Stomach smooth muscle (tissue), 2 donors: ENCODE measurements around the gene TSKU.

ENCODE experiments used
- H3K27ac ChIP-seq: one replicate; pipeline ENCODE4 v1.7.0; 2013; ENCODE audit warnings: mild to moderate bottlenecking, low read length, inconsistent platforms
- H3K27me3 ChIP-seq, 2 donors: one replicate each; pipeline ENCODE4 v1.7.0; 2013; ENCODE audit warnings: low read length in 2 of 2; ENCODE audit not compliant: insufficient read depth in 2 of 2, control insufficient read depth in 1 of 2
- H3K36me3 ChIP-seq, 2 donors: one replicate each; pipeline ENCODE4 v1.7.0; 2013; ENCODE audit warnings: low read length in 2 of 2; ENCODE audit not compliant: control insufficient read depth in 2 of 2, insufficient read depth in 2 of 2
- H3K4me1 ChIP-seq: one replicate; pipeline ENCODE4 v1.7.0; 2013; ENCODE audit warnings: low read length; ENCODE audit not compliant: control insufficient read depth, insufficient read depth
- H3K4me3 ChIP-seq, 2 donors: one replicate each; pipeline ENCODE4 v1.7.0; 2013; ENCODE audit warnings: low read length in 2 of 2
- H3K9ac ChIP-seq, 2 donors: one replicate each; pipeline ENCODE4 v1.7.0; 2013; ENCODE audit warnings: low read length in 2 of 2, mild to moderate bottlenecking in 1 of 2
- H3K9me3 ChIP-seq, 2 donors: one replicate each; pipeline ENCODE4 v1.7.0; 2013; ENCODE audit warnings: low read length in 2 of 2; ENCODE audit not compliant: control insufficient read depth in 2 of 2
- donor health status: healthy.
- donor health status: Pancreatic carcinoma.

TSKU gene

DNA sequence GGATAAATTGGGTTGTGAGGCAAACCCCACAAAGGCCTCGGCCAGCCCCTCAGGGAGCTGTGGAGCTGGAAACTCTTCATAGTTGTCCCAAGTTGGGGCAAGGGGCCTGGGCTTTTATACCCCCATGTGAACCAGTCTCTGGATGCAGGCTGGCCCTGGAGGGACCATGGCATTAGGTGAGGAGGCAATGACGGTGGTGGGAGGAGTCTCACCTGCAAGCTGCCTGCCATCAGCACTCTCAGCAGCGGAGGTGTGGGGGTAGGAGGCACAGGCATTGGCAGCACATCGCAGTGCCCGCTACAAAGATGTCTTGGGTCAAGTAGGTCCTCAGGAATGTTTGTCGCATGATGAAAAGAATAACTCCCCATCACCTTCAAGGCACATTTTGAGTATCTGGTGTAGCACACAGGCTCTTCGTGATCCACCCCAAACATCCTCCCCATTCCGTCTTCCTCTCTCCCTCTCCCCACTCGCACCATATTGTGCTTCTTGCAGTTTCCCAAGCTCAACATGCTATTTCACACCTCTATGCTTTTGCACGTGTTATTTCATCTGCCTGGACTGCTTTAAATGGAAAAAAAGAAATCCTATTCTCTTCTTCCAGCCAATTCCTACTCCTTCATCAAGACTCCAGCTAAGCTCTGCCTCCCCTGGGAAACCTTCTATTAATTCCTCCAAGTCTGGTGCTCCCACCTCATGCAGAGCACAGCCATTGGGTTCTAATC lies 18.1 kb upstream of the TSKU start:
- Histone ChIP-seq H3K4me1 (peaks cover 26% of the 10 kb centered on the region), H3K27ac (no peak overlapping the region), H3K9me3 (no peaks in the 10 kb centered on the region), H3K36me3 (no peaks in the 10 kb centered on the region), H3K27me3 (no peaks in the 10 kb centered on the region), H3K9ac (no peak overlapping the region), H3K4me3 (no peak overlapping the region)

DNA sequence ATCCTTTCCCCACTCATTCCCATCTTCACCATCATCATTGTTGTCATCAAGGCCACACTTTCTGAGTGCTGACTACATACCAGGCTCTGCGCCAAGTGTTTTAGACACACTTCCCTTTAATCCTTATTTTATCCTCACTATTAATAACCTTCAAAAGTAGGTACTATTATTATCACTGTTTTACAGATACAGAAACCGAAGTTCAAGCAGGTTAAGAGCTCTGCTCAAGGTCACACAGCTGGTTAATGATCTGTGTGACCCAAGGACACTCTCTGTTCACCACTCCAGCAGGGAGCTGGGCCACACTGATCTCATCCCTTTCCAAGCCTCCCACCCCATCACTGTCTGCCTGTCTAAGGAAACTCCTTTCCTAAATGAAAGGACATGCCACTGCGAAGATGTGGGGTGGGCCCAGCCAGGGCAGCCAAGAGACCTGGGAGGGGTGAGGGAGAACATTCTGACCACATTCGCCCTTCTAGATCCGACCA lies 17.2 kb upstream of the TSKU start:
- H3K27ac ChIP-seq = no peak overlapping the region
- peaks cover 31% of the 10 kb centered on the region for H3K4me1 ChIP-seq
- H3K9ac ChIP-seq = no peak overlapping the region
- H3K4me3 ChIP-seq = no peak overlapping the region
- H3K9me3 ChIP-seq = no peaks in the 10 kb centered on the region
- no peaks in the 10 kb centered on the region for H3K36me3 ChIP-seq
- H3K27me3 ChIP-seq = no peaks in the 10 kb centered on the region

DNA sequence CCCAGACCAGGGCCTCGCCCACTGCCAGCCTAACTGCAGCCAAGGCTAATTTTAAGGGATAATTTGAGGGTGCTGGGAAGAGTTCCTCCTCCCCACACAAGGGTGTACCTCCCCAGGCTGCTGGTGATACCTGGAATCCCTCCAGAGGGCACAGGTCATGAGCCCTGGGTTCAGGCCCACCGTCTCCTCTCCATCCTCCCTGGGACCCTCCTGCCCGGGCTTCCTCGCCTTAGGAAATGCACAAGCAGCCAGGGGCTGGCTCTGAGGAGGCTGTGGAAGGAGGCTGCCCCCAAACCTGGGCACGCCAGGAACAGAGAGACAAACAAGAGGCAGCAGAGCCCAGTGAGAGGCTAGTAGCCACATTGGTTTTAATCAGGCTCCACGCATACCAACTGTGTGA lies 16.6 kb upstream of the TSKU start:
- no peaks in the 10 kb centered on the region for H3K36me3 ChIP-seq
- no peak overlapping the region for H3K4me3 ChIP-seq
- H3K4me1 ChIP-seq = peaks cover 38% of the 10 kb centered on the region
- no peak overlapping the region for H3K27ac ChIP-seq
- H3K9me3 ChIP-seq = no peaks in the 10 kb centered on the region
- no peak overlapping the region for H3K9ac ChIP-seq
- H3K27me3 ChIP-seq = no peaks in the 10 kb centered on the region

DNA sequence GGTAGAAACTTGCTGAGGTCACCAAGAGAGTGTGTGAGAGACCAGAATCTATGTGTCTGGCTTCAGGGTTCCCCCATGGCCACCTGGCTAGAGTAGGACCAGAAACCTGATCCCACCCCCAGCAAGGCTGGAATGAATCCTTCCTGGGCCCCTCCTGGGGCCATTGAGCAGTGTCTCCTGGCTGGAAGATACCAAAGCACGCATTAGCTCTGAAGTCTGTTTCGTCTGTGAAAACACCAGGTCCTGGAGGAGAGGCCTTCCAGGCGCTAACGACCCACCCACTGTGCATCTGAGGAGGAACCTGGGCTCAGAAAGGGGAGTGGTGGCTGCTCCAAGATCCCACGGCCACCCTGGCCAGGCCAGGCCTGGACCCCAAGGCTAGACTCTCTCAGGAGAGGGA lies 15.5 kb upstream of the TSKU start:
- peaks cover 38% of the 10 kb centered on the region for H3K4me1 ChIP-seq
- H3K4me3 ChIP-seq = no peak overlapping the region
- H3K9me3 ChIP-seq = no peaks in the 10 kb centered on the region
- H3K27ac ChIP-seq = no peak overlapping the region
- no peak overlapping the region for H3K9ac ChIP-seq
- H3K36me3 ChIP-seq = no peaks in the 10 kb centered on the region
- no peaks in the 10 kb centered on the region for H3K27me3 ChIP-seq

DNA sequence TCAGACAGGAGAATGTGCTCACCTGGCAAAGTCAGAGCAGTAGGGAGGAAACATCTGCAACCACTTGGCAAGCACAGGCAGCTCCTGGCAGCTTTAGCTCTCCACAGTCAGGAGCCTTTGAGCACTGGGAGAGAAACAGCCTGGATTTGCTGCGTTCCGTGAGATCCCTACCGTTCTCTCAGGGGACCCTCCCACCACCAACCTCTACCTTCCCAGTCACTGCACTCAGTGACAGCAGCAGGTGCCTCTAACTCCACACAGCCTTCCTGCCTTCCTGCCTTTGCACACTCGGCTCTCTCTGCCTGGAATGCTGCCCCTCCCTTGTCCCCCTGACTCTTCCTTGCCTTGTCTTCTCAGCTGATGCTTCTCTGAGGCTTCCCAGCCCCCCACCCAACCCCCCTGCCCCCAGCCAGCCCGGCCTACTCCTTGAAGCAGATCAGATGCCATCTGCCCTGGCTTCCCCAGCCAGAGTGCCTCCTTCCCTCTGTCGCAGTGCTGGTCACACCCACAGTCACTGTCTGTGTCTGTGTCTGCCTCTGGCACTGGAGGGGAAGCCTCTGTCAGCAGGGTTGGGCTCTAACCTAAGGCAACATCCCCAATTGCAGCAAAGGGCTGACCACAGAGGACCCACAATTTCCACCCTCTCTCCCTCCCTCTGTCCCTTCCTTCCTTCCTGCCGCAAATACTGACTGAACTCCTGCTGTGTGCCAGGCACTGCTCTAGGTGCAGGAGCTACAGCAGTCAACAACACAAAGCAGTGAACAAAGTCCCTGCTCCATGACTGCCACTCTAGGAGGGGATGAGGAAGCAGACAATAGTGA lies 14.9 kb upstream of the TSKU start:
- no peaks in the 10 kb centered on the region for H3K9me3 ChIP-seq
- H3K27me3 ChIP-seq = no peaks in the 10 kb centered on the region
- H3K4me1 ChIP-seq = peaks cover 39% of the 10 kb centered on the region
- H3K9ac ChIP-seq = no peak overlapping the region
- no peaks in the 10 kb centered on the region for H3K36me3 ChIP-seq
- no peak overlapping the region for H3K27ac ChIP-seq
- peak overlapping the region in 1 of 2 donors; percentile 44 for H3K4me3 ChIP-seq

DNA sequence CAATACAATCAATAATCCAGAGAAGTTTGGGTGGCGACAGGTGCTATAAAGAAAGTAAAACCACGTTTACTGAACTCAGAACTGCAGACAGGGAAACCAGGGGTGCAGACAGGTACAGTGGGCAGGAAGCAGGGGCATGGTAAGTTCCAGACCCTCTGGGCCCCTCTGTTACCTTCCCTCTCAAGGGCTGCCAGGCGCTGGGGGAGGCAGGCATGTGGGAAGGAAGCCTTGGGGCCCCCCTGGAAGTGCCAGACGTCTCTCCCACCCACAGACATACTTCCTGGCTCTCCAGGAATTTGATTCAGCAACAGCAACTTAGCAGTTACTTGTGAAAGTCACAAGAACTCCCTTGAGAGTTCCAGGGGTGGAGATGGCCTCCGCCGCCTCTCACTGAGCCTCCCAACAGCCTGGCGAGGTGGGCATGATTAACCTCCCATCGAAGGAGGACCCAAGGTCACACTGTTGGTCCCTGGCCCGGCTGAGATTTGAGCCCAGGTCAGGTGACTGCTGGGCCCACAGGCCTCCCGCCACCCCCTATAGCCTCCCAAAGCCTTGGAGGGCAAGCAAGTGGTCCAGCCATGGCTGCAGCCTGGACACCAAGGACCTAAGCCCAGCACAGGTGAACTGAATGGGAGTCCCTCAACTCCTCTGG lies 14.1 kb upstream of the TSKU start:
- no peaks in the 10 kb centered on the region for H3K9me3 ChIP-seq
- H3K27ac ChIP-seq = no peak overlapping the region
- H3K27me3 ChIP-seq = no peaks in the 10 kb centered on the region
- H3K36me3 ChIP-seq = no peaks in the 10 kb centered on the region
- no peak overlapping the region for H3K4me3 ChIP-seq
- H3K9ac ChIP-seq = no peak overlapping the region
- H3K4me1 ChIP-seq = peaks cover 32% of the 10 kb centered on the region

DNA sequence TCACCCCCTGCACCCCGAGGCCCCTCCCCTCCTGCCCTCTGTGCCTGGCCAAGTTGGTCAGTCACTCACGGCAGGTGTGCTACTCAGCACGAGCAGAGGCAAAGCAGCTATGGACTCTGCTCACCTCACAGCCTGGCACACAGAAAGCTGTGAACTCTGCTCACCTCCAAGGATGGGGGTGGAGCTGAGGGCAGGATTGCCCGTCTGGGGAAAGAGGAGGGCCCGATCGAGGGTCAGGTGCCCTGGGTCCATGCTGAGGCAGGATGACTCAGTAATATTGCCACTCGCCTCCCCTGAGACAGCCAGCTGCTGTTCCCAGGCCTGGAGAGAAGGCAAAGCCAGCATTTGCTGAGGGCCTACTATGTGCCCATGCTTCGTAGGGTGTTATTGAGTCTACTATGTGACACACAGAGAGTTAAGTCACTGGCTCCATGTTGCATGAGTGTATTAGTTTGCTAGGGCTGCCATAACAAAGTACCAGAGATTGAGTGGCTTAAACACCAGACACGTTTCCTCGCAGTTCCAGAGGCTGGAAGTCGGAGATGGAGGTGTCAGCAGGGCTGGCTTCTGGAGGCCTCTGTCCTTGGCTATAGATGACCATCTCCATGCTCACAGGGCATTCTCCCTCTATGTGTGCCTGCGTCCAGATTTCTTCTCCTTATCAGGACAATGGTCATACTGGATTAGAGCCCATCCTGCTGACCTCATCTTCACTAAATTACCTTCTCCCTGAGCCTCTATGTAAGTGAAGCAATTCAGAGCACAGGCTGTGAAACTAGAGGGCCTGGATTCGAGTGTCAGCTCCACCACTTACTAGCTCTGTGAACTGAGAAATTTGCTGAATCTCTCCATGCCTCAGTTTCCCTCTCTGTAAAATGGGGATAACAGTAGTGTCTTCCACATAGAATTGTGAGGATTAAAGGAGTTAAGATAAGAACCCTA lies 13.2 kb upstream of the TSKU start:
- Histone ChIP-seq H3K9me3 (no peaks in the 10 kb centered on the region), H3K4me1 (peaks cover 32% of the 10 kb centered on the region), H3K27me3 (no peaks in the 10 kb centered on the region), H3K4me3 (no peak overlapping the region), H3K27ac (no peak overlapping the region), H3K36me3 (no peaks in the 10 kb centered on the region), H3K9ac (peak overlapping the region in 1 of 2 donors; percentile 13)

DNA sequence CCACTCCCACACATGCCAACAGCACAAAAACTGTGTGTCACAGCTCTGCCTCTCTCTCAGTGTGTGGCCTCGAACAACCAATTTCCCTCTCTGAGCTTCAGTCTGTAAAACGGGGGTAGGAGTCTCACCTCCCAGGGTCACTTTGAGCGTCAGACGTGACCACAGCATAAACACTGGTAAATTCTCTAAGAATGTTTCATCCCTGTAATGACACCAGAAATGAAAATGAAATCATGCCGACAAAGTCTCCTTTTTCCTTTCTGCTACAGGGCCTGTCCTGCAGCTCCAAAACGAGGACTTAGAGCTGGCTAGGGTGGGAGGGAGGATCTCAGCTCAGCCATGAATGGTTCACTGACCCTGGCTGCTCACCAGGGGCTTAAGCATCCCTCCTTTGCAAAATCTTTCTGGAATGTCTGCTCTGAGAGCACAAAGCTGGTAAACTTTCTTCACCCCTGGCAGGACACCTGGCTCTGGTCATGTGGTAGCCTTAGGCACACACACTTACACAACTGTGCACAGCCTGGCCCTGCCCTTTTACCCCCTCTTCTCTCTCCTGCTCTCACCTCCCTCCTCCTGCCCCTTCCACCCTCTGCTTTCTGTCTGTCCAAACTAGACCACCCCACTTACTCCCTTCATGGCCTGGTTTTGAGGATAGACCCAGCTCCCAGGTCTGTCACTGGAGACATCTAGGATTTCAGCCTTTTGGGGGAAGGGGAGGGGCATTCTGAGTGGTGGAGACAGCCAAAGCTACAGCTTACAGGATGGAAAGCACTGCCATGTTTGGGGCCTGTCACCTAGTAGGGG lies 12.3 kb upstream of the TSKU start:
- Histone ChIP-seq H3K9ac (peak overlapping the region in 1 of 2 donors; percentile 36), H3K27ac (peak overlapping the region; percentile 41)

DNA sequence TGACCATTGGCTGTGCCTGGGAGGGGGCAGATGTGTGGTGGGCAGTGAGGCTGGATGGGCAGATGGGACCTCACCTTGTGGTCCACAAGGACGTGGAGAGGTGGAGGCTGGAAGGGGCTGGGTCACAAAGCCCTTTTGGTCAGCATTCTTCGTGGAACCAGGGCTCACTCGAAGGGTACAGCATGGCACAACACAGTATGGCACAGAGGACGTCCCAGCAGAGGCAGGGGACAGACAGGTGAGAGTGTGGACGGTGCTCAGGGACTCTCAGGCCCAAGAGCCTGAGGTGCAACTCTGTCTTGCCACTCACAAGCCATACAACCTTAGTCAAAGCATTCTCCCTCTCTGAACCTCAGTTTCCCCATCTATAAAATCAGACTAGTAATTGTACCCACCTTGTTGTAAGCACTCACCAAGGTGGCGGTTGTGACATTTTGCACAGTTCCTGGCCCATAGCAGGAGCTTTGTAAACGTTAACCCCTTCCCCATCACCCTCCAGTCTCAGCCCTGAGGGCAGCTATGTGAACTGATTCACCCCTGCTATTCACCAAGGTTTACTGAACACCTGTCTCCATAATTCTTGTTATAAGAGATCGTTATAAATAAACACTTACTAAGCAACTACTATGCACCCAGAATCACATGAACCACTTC lies 11.6 kb upstream of the TSKU start:
- Histone ChIP-seq H3K9ac (no peak overlapping the region), H3K9me3 (peaks cover 0 to 2% of the 10 kb centered on the region in 2 donors), H3K27ac (peak overlapping the region; percentile 41), H3K4me3 (no peak overlapping the region), H3K4me1 (peaks cover 32% of the 10 kb centered on the region), H3K27me3 (no peaks in the 10 kb centered on the region), H3K36me3 (no peaks in the 10 kb centered on the region)

More for the DNA sequence above, 12.3 kb upstream of the TSKU start:
- H3K27me3 ChIP-seq = no peaks in the 10 kb centered on the region
- no peaks in the 10 kb centered on the region for H3K9me3 ChIP-seq
- no peaks in the 10 kb centered on the region for H3K36me3 ChIP-seq
- H3K4me3 ChIP-seq = peak overlapping the region in 1 of 2 donors; percentile 8
- peaks cover 32% of the 10 kb centered on the region for H3K4me1 ChIP-seq
